Astrocyte of the cerebellum (primary cell): ENCODE results near the gene DENND2A.
A peak's percentile ranks its signal among the peaks of the same experiment; 100 is the strongest.

Source experiments
- DNase-seq: peaks from one replicate; pipeline ENCODE4 v3.0.0-alpha.2; 2011; ENCODE audit warnings: low read depth
- H3K4me3 ChIP-seq: 2 replicates; pipeline ENCODE4 v1.5.1; 2011; ENCODE audit warnings: mild to moderate bottlenecking, low read depth, low read length, moderate library complexity
- CTCF ChIP-seq: IDR thresholded peaks from 2 replicates; pipeline ENCODE4 v1.5.1; 2012; ENCODE audit warnings: low read length, low read depth, moderate library complexity, mild to moderate bottlenecking; ENCODE audit errors: missing control alignments
- in situ Hi-C: cut with HindIII; loops from 2 replicates; pipeline ENCODE4 v1.10.0; 2017; ENCODE audit warnings: low sequenced_read_pairs

Gene DENND2A, protein sequence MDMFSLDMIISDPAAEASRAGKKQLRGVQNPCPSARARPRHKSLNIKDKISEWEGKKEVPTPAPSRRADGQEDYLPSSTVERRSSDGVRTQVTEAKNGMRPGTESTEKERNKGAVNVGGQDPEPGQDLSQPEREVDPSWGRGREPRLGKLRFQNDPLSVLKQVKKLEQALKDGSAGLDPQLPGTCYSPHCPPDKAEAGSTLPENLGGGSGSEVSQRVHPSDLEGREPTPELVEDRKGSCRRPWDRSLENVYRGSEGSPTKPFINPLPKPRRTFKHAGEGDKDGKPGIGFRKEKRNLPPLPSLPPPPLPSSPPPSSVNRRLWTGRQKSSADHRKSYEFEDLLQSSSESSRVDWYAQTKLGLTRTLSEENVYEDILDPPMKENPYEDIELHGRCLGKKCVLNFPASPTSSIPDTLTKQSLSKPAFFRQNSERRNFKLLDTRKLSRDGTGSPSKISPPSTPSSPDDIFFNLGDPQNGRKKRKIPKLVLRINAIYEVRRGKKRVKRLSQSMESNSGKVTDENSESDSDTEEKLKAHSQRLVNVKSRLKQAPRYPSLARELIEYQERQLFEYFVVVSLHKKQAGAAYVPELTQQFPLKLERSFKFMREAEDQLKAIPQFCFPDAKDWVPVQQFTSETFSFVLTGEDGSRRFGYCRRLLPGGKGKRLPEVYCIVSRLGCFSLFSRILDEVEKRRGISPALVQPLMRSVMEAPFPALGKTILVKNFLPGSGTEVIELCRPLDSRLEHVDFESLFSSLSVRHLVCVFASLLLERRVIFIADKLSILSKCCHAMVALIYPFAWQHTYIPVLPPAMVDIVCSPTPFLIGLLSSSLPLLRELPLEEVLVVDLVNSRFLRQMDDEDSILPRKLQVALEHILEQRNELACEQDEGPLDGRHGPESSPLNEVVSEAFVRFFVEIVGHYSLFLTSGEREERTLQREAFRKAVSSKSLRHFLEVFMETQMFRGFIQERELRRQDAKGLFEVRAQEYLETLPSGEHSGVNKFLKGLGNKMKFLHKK

DNA sequence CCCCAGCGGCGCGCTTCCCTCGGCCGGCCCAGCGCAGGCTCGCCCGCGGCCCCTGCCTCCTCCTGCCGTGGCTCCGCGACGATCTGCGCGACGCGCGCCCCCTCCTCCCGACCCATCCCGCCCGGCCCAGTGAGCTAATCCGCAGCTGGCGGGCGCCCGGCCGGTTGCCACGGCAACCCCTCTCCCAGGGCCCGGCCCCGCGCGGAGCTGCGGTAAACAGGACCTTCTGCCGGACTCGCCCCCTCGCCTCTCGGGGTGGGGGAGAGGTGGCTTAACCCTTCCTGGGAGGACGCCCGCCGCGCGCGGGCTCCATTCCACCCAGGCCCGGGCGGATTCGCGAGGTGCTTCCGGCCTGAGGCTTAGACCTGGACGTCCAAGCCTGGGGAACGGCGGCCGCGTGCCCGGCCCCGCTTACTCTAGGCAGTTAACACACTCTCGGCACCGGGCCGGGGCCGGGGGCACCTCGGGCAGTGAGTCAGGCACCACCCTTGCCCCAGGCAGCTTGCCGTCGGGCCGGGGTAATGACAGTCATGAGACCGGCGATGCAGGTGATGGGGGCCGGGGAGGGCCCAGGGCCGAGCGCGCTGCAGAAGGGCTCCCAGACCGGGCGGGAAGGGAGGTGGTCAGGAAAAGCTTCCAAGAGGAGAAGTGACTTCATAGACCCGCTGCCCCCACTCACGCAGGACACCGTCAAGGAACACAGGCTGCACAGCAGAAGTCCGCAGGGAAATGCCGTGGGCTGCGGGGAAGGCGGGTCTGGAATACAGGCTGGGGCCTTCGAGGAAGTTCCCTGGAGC, at the start of gene DENND2A:
TSS of gene DENND2A (minus strand) at position 87 of the 797 bp plus-strand sequence. CDS start 38,416 bp downstream, outside the sequence.
- TF ChIP-seq CTCF: no peak
- H3K4me3 ChIP-seq: peak within 1 kb of the TSS; percentile 86
- no peak for DNase-seq
- in situ Hi-C loops: loop anchor here (5.0 kb wide), 2 partner anchors 44 to 104 kb away; no protein-coding TSS in a partner anchor

GRCh38 chr7:140689199-140690152, 48.9 kb upstream of the DENND2A start:
- DNase-seq: no peak
- no peak overlapping the region for H3K4me3 ChIP-seq
- in situ Hi-C loops: no loop called here

DNA sequence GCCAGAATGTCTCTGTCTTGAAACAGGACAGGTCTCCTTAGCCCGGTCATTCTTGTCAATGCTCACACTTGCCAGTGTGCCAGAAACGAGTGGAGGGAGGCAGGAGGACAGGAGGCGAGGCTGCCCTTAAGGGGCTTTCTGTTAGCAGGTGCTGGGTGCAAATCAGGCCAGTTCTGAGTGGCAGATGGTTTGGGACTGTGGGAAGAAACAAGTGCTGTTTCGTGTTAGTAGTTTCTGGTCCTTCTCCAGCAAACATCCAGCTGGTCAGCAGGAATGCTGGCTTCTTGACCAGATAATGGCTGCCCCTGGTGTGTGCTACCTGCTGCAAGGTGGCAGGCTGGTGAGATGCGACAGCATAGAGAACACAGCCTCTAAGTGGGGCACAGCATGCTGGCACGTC, 47.7 kb upstream of the DENND2A start:
- DNase-seq: no peak
- TF ChIP-seq CTCF: no peak
- no peak overlapping the region for H3K4me3 ChIP-seq
- in situ Hi-C loops: no loop called here

More at GRCh38 chr7:140689199-140690152, 48.9 kb upstream of the DENND2A start:
- TF ChIP-seq CTCF: no peak

- in situ Hi-C loops: no loop called here
- no peak overlapping the region for H3K4me3 ChIP-seq
- TF ChIP-seq CTCF: no peak
- DNase-seq: no peak
These were observed 46.3 kb upstream of the DENND2A start for GRCh38 chr7:140686921-140687320.

DNA sequence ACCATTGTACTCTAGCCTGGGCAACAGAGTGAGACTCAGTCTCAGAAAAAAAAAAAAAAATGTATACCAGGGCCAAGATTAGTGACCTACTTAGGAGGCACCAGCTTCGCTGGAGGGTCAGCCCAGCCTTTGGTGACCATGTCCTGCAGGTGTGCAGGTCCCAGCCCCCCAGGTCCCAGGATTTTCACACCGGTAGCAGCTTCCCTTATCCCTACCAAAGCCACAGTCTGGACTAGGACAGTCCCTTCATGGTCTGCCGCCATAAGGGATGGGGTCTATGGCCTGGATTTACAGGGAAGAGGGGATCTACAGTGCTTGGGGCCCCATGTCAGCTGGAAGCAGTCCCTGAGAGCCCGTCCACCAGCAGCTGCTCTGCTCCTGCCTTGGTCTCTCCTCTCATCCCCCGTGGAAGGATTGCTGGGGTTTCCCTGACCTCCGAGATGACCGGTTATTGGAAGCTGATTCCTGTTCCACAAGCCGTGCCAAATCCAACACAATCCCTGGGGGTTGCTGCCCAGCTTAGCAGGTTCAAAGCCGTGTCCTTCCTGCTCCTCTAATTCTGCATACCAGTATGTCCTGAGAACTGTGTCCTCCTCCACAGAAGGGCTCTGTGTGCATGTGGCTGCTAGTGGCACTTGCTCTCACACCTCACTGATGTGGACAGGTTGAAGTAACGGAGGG, 44.9 kb upstream of the DENND2A start:
- no peak overlapping the region for H3K4me3 ChIP-seq
- in situ Hi-C loops: no loop called here
- no peak for DNase-seq
- TF ChIP-seq CTCF: no peak
